H1 (cell line): Measurements from ENCODE around the gene AP5M1. TPM values are rescaled to one million over a fixed set of nuclear protein-coding genes. Genes with fewer than 3 reads are reported as not detected.

Experiments
- POLR2AphosphoS5 ChIP-seq: IDR thresholded peaks from 2 replicates; pipeline ENCODE4 v1.6.1; 2011; ENCODE audit warnings: low read depth, low read length
- SAP30 ChIP-seq: fragments of 300-600 bp; sonication (generic); IDR thresholded peaks from 2 replicates; pipeline ENCODE4 v1.7.1; 2012; ENCODE audit warnings: low read length, moderate library complexity, mild to moderate bottlenecking, inconsistent platforms; ENCODE audit not compliant: insufficient read depth, insufficient replicate concordance
- SIN3A ChIP-seq, 2 experiments: IDR thresholded peaks in 1 of 2; conservative IDR thresholded peaks in 1 of 2; 2 replicates each; pipeline ENCODE4 v1.6.1; 2011 to 2012; ENCODE audit warnings: low read length in 2 of 2, improper control_type of control experiment in 1 of 2, low read depth in 1 of 2, mild to moderate bottlenecking in 1 of 2
- TAF1 ChIP-seq: IDR thresholded peaks from 2 replicates; pipeline ENCODE4 v1.6.1; 2011; ENCODE audit warnings: mild to moderate bottlenecking, low read depth, low read length
- polyA plus RNA-seq, 7 experiments: library from polyadenylated mRNA; depleted of rRNA in 3 of 7; stranded (reverse) in 5 of 7; unstranded in 2 of 7; fragments of >200 nt in 5 of 7; fragments of 200-250 nt in 2 of 7; gene quantifications; 1 replicate in 5 of 7; 2 replicates in 1 of 7; 4 replicates in 1 of 7; pipeline versions ENCODE4 v1.2.1 to v1.2.3, GENCODE V29; 2011 to 2013; ENCODE audit warnings: missing spikeins in 2 of 7, mixed read lengths in 2 of 7
- total RNA-seq: library from RNA; stranded (reverse); fragmentation: NEBNext Ultra II Directional; extraction: Animal tissue kit (Norgen Biotek cat#: 25700); gene quantifications from 2 replicates; pipeline ENCODE4 v1.2.1, GENCODE V29; 2021

AP5M1 gene
- total and polyA plus RNA-seq, 2 of the 8 experiments (the other 6 are each of a cell fraction or from before 2014, with no cell fraction given), result 20.9 to 51.9 TPM

GRCh38 chr14:57346741-57347140 is 78.0 kb downstream of the AP5M1 start (continued):
- no peak for TF ChIP-seq TAF1
- TF ChIP-seq POLR2AphosphoS5, result no peak
- TF ChIP-seq SAP30, result no peak
- no peak for TF ChIP-seq SIN3A (conservative IDR thresholded peaks at IDR 0.05 in 1 of 2, IDR thresholded peaks at IDR 0.05 in 1 of 2; ENCODE audit: low read depth in 1 of 2, low read length in 2 of 2)

Other genes starting within 250 kb of the AP5M1 start
- 79.2 and 86.7 TPM in 2 replicates for gene EXOC5, start 66 bp upstream of the AP5M1 start, total RNA-seq
- gene EXOC5, start 66 bp upstream of the AP5M1 start, polyA plus RNA-seq (2011; rRNA removed), result 16.6 and 23.0 TPM in 2 replicates
- gene NAA30, start 121.6 kb downstream of the AP5M1 start, total RNA-seq, result 20.3 and 21.9 TPM in 2 replicates
- 2.8 and 4.2 TPM in 2 replicates for gene NAA30, start 121.6 kb downstream of the AP5M1 start, polyA plus RNA-seq (2011; rRNA removed)
- gene CCDC198, start 224.9 kb downstream of the AP5M1 start, total RNA-seq, result not detected in 2 replicates
- not detected in 2 replicates for gene CCDC198, start 224.9 kb downstream of the AP5M1 start, polyA plus RNA-seq (2011; rRNA removed)